GM12801 (cell line): ENCODE measurements around the gene TRABD2B.

Experiments used
- TF ChIP-seq, protein P1 (sequence below): IDR thresholded peaks from one replicate; pipeline ENCODE4 v1.5.1; 2011; ENCODE audit warnings: control low read depth; ENCODE audit not compliant: insufficient read length; ENCODE audit errors: extremely low read depth

TRABD2B gene

DNA sequence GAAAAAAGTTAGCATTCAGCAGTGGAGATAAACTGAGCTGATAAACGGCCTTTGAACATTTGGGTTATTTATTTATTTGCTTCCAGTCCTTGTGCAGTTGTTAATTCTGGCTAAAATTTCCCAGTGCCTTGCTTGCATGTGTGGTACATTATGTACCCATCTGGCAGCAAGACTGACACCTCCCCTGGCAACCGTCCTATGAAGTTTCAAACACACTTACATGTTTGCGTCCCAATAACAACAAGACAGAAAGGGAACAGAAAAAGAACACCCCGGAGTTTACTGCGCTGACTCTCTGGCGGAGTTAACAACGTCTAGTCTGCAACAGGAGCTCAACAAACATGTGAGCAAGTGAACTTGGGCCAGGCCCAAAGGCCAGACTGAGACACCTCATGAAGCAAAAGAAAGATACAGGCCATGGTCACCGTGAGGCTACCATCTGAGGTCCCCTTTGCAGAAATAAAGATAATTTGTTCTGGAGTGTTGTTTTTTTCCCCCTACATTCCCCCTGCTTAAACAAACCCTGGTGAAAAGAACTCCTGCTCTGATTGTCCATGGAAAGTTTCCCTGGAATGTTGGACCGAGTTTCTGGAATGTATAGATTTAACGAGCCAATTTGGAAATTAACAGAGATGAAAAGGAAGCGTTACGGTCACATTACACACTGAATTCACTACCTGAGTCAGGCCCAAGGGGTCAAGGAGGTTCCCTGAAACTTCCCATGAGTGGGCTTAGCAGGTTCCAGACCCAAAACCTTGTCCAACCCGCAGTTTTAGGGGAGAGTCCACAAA, 33.4 kb downstream of the TRABD2B start:
- TF ChIP-seq, protein P1, sequence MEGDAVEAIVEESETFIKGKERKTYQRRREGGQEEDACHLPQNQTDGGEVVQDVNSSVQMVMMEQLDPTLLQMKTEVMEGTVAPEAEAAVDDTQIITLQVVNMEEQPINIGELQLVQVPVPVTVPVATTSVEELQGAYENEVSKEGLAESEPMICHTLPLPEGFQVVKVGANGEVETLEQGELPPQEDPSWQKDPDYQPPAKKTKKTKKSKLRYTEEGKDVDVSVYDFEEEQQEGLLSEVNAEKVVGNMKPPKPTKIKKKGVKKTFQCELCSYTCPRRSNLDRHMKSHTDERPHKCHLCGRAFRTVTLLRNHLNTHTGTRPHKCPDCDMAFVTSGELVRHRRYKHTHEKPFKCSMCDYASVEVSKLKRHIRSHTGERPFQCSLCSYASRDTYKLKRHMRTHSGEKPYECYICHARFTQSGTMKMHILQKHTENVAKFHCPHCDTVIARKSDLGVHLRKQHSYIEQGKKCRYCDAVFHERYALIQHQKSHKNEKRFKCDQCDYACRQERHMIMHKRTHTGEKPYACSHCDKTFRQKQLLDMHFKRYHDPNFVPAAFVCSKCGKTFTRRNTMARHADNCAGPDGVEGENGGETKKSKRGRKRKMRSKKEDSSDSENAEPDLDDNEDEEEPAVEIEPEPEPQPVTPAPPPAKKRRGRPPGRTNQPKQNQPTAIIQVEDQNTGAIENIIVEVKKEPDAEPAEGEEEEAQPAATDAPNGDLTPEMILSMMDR = no peak

DNA sequence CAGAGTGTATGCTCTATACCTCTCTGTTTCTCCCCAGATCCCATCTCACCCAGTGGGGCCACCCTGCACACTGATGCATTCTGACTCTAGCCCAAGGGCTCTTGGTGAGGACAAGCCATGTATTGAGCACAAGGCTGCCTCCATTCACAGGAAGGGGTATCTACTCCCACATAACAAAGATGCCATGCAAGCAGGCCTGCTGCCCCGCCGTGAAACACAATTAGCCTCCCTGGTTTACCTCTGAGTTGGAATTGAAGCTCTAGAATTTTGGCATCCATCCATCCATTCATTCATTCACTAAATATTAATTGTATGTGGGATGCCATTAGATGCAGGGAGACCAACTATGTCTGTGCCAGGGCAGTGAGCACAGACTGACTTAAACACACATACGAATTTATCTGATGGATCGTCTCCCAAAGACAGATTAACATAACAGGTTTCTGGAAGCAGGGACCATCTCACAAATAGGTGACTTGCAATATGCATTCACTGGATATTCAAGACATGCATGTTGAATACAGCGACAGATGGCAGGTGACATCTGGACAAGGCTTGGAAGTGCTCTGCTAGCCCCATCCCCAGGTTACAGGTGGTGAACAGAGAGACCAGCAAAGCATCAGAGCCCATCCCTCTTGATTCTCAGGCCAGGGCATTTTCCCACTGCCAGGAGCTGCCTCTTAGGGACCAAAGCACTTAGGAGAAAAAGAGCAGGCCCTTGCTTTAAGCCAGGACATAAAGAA, 34.3 kb downstream of the TRABD2B start:
- TF ChIP-seq, protein P1 = no peak

DNA sequence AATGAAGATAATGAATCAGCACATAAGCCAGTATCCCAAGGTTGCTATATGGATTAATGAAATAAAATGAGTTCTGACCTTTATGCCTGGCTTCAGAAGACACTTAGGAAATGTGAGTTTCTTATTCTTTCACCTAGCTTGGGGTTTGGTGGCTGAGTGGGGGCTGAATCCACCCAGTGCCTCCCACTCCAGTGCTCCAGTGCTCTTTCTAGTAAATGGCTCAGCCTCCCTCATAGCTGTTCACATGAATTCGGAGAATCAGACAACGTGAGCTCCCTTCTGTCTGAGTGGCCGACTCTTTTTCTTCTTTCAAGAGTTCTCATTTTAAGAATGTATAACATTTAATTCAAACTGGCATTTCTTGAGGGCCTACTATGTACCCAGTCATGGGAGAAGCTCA, 43.5 kb downstream of the TRABD2B start:
- TF ChIP-seq, protein P1 = no peak

DNA sequence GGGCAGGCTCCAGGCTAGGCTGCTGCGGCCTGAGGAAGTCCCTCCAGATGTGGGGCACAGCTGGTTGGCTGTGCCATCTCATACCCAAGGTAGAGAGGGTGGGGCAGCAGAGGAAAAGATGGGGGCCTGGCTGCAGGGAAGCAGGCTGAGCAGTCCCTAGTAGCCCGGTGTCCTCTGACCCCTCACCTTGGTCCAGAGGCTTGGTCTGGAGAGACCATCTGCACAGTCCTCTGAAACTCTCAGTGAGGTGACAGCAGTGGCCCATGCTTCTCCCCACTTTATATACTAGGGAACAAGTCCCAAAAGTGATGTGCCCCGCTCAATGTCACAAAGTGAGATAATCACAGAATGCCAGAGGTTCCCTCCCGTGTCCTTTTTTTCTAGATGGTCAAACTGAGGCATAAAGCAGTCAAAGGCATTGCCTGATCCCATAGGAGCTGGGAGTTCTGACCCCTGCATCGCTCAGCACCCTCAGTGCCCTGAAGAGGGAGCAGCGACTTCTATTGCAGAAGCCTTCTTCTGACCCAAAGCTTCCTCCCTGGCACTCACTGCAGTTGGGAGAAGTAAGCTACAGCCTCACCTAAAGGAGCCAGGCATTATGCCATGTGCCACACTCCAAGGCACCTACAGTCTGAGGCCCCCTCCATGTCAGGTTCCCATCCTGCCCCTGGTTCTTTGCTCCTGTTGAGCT, 45.5 kb downstream of the TRABD2B start:
- TF ChIP-seq, protein P1 = no peak

DNA sequence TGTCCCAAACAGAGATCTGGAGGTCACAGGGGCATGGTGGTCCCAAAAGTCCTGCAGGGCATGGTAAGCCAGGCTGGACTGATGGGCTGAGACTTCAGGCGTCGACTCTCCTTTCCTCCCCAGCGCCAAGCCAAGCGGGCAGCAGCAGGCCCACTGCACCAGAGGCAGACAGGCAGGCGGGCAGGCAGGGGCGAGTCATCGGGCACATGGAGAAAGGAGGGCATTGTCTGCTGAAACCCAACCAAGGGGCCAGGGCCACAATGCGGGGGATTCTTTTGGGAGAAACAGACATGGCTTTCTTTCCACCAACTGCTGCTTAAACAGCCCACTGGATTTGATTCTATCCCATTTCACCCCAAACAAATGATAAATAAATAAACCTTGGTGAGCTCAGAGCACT, 46.2 kb downstream of the TRABD2B start:
- TF ChIP-seq, protein P1 = no peak

DNA sequence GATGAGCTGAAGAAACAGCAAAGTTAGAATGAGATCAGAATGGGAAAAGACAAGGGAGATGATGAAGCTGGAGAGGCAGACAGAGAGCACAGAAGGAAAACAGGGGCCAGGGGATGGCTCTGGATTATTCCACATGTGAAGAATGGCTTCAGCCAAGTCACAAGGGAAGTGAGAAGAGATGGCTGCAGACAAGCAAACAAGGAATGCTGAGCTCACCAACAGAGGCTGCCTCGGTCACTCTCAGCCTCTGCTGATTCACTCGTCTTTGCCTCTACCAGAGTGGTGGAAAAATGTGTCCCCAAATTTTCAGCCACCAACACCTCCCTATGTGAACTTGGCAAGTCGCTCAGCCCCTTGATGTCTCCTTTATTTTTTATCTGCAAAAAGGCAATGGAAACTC, 46.7 kb downstream of the TRABD2B start:
- TF ChIP-seq, protein P1 = no peak

DNA sequence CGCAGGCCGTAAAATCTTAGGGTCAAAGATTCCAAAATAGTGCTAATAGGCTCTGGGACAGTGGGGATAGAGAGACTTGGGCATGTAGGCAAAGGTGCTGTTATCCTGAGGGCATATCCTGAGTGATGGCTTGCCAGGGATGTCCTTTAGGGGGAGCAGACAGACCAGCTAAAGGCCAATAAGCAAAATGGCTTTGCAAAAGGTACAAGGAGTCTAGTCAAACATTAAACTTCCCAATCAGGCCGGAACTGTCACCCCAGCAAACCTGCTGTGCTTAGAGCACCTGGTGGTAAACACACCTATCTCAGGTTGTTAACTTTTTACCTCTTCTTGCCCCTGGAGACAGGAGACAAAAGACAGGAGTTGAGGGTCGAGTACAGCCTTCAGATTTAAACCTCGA, 49.1 kb downstream of the TRABD2B start:
- TF ChIP-seq, protein P1 = no peak
